OCI-LY3 (cell line): Measurements from ENCODE around the gene NOTCH3.

Experiments
- H2AFZ ChIP-seq: fragments of 200-600, 300-600 bp; shearing (Covaris generic); 2 replicates; pipeline ENCODE4 v1.6.0; 2014; ENCODE audit warnings: antibody characterized with exemption, low read depth, low read length
- H3K27ac ChIP-seq: fragments of 200-600, 300-600 bp; sonication (generic); 2 replicates; pipeline ENCODE4 v1.5.1; 2014; ENCODE audit warnings: mild to moderate bottlenecking, low read length, moderate library complexity, mixed read lengths
- H3K27me3 ChIP-seq: fragments of 200-600, 300-600 bp; sonication (generic); 2 replicates; pipeline ENCODE4 v1.6.1; 2014; ENCODE audit warnings: low read depth, low read length, mixed read lengths
- H3K36me3 ChIP-seq: fragments of 200-600, 300-600 bp; sonication (generic); replicated peaks from 2 replicates; pipeline ENCODE3; 2014; ENCODE audit warnings: low read depth, low read length, mixed read lengths
- H3K4me1 ChIP-seq: fragments of 300-600, 200-600 bp; sonication (generic); 2 replicates; pipeline ENCODE4 v1.6.1; 2014; ENCODE audit warnings: low read length, mixed read lengths
- H3K4me2 ChIP-seq: fragments of 200-600, 300-600 bp; sonication (generic); 2 replicates; pipeline ENCODE4 v1.6.1; 2014; ENCODE audit warnings: low read length, mixed read lengths
- H3K4me3 ChIP-seq: fragments of 300-600, 200-600 bp; sonication (generic); 2 replicates; pipeline ENCODE4 v1.5.1; 2014; ENCODE audit warnings: antibody characterized with exemption, mild to moderate bottlenecking, low read length, moderate library complexity
- H3K79me2 ChIP-seq: fragments of 300-600, 200-600 bp; shearing (Covaris generic); 2 replicates; pipeline ENCODE4 v1.6.1; 2014; ENCODE audit warnings: mild to moderate bottlenecking, low read length, mixed read lengths
- H3K9ac ChIP-seq: fragments of 300-600, 200-600 bp; shearing (Covaris generic); 2 replicates; pipeline ENCODE4 v1.6.0; 2014; ENCODE audit warnings: mild to moderate bottlenecking, low read length, moderate library complexity
- H3K9me3 ChIP-seq: fragments of 200-600, 300-600 bp; shearing (Covaris generic); 2 replicates; pipeline ENCODE4 v1.6.1; 2014; ENCODE audit warnings: low read length, mixed read lengths; ENCODE audit not compliant: insufficient read depth
- H4K20me1 ChIP-seq: fragments of 200-600, 300-600 bp; sonication (generic); 2 replicates; pipeline ENCODE4 v1.6.1; 2016; ENCODE audit warnings: low read length, mixed read lengths; ENCODE audit not compliant: insufficient read depth
- CTCF ChIP-seq: fragments of 200-600, 300-600 bp; sonication (generic); IDR thresholded peaks from 2 replicates; pipeline ENCODE4 v1.5.1; 2014; ENCODE audit warnings: antibody characterized with exemption, low read length, low read depth
- EZH2phosphoT487 ChIP-seq: fragments of 200-600 bp; shearing (Covaris generic); IDR thresholded peaks from 2 replicates; pipeline ENCODE4 v1.6.1; 2018; ENCODE audit warnings: antibody characterized with exemption, mixed run types, low read depth

NOTCH3 gene

GRCh38 chr19:15196360-15197005, 4.3 kb downstream of the NOTCH3 start:
- no peaks in the 10 kb centered on the region for H3K4me1 ChIP-seq
- no peaks in the 10 kb centered on the region for H3K9me3 ChIP-seq
- H3K9ac ChIP-seq = no peak overlapping the region
- no peaks in the 10 kb centered on the region for H3K27me3 ChIP-seq
- no peak overlapping the region for H3K27ac ChIP-seq
- no peaks in the 10 kb centered on the region for H3K79me2 ChIP-seq
- no peaks in the 10 kb centered on the region for H4K20me1 ChIP-seq
- H3K4me2 ChIP-seq = no peak overlapping the region
- no peak for TF ChIP-seq CTCF
- TF ChIP-seq EZH2phosphoT487 = no peak
- H3K36me3 ChIP-seq = no peaks in the 10 kb centered on the region
- H3K4me3 ChIP-seq = no peak overlapping the region
- H2AFZ ChIP-seq = no peak overlapping the region

GRCh38 chr19:15195371-15196334, 5.1 kb downstream of the NOTCH3 start:
- H3K79me2 ChIP-seq = no peaks in the 10 kb centered on the region
- TF ChIP-seq EZH2phosphoT487 (no peak), CTCF (no peak)
- no peaks in the 10 kb centered on the region for H3K4me1 ChIP-seq

GRCh38 chr19:15194938-15195337, 5.9 kb downstream of the NOTCH3 start:
- Histone ChIP-seq H3K4me3 (no peak overlapping the region), H3K27me3 (no peaks in the 10 kb centered on the region), H3K9ac (no peak overlapping the region), H4K20me1 (no peaks in the 10 kb centered on the region), H3K4me1 (no peaks in the 10 kb centered on the region), H3K9me3 (no peaks in the 10 kb centered on the region), H3K4me2 (no peak overlapping the region), H3K79me2 (no peaks in the 10 kb centered on the region), H2AFZ (no peak overlapping the region), H3K27ac (no peak overlapping the region), H3K36me3 (no peaks in the 10 kb centered on the region)
- TF ChIP-seq EZH2phosphoT487 = no peak
- no peak for TF ChIP-seq CTCF

More at GRCh38 chr19:15195371-15196334, 5.1 kb downstream of the NOTCH3 start:
- Histone ChIP-seq H3K27me3 (no peaks in the 10 kb centered on the region), H3K9ac (no peak overlapping the region), H3K9me3 (no peaks in the 10 kb centered on the region), H4K20me1 (no peaks in the 10 kb centered on the region), H3K36me3 (no peaks in the 10 kb centered on the region), H2AFZ (no peak overlapping the region), H3K4me2 (no peak overlapping the region), H3K4me3 (no peak overlapping the region), H3K27ac (no peak overlapping the region)

GRCh38 chr19:15191982-15192381, 8.8 kb downstream of the NOTCH3 start:
- Histone ChIP-seq H3K4me2 (no peak overlapping the region), H2AFZ (no peak overlapping the region), H3K9ac (no peak overlapping the region), H3K27me3 (no peaks in the 10 kb centered on the region), H4K20me1 (no peaks in the 10 kb centered on the region), H3K27ac (no peak overlapping the region), H3K4me3 (no peak overlapping the region), H3K36me3 (no peaks in the 10 kb centered on the region), H3K4me1 (no peaks in the 10 kb centered on the region), H3K79me2 (no peaks in the 10 kb centered on the region), H3K9me3 (no peaks in the 10 kb centered on the region)
- TF ChIP-seq CTCF (no peak), EZH2phosphoT487 (no peak)
